ENCODE results near the gene NFKBIZ. TPM values are rescaled to one million over a fixed set of nuclear protein-coding genes. Genes with fewer than 3 reads are reported as not detected.
A peak's percentile ranks its signal among the peaks of the same experiment; 100 is the strongest.
"Not testable (repeated sequence)": the region's sequence is repeated elsewhere in the genome, so short reads cannot be mapped to it uniquely, and the experiment has no call there.

Gene NFKBIZ
- total RNA-seq, 1 donor from 2014 or later: 224 TPM

DNA sequence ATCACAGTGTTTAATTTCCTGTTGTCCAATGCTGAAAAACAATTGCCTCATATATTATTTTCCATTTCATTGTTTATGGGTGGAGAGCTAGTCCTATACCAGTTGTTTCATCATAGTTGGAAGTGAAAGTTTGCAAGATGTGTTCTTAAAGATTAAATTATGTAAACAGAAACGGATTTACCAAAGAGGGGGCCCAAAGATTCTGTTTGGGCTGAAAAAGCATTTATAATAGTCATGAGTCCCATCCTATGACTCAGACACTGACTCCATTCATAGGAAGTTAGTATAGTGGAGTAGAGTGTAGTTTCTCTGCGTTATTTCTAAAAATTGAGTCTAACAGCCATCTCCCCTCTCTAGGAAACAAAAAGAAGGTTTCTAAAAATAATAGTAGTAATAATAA lies 24.3 kb downstream of the NFKBIZ start:
- DNase-seq (ENCODE audit: low read depth): peak; percentile 16

DNA sequence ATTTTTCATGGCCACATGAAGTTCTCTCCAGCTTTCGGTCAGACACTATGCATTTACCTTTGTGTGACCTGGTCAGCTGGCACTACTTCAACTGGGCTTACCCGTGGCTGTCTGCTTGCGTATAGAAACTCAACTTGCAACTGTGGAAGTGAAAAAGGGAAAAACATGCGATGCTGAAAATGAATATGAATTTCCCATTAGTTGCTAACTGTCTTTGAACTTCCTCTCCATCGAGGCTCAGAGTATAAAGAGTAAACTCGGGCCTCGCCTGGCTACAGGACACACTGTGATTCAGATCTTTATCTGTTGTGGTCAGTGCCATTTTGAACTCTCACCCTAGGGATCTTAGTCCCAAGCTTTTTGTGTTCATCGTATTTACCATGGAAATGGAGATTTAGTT lies 26.8 kb downstream of the NFKBIZ start:
- DNase-seq (ENCODE audit: low read depth): no peak

DNA sequence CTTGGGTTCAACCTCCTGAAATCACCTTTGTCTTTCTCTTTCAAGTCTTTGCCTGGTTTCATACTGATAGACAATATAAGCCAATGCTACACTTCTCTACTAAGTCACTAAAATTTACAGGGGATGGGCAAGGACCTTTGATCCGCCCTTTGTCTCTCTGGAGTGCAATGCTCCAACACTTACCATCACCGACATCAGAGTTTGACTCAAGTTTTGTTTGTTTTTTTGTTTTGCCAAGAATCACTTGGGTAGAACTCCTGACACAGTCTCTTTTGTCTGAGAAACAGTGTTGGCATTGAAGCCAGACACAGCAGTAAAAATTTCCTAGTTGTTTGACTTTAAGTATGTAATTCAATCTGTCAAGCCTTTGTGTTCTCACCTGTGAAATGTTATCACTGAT lies 29.3 kb downstream of the NFKBIZ start:
- no peak for DNase-seq (ENCODE audit: low read depth)

DNA sequence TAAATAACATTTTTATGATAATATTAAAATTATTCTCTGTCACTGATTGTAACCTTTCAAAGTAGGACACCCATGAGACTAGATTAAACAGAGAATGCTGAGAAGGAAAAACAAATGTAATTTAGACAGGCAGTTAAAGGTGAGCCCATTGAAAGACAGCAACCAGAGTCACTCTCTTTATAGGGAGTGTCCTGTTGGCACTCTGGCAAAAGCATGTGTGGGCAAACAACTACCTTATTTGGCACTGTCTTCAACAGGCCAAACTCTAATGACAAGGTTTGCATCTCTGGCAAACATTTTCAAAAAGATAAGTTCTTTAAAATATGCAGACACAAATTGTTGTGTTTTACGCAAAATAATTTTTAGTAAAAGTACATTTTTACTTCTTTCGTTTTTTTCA lies 29.8 kb downstream of the NFKBIZ start:
- no peak for DNase-seq (ENCODE audit: low read depth)

DNA sequence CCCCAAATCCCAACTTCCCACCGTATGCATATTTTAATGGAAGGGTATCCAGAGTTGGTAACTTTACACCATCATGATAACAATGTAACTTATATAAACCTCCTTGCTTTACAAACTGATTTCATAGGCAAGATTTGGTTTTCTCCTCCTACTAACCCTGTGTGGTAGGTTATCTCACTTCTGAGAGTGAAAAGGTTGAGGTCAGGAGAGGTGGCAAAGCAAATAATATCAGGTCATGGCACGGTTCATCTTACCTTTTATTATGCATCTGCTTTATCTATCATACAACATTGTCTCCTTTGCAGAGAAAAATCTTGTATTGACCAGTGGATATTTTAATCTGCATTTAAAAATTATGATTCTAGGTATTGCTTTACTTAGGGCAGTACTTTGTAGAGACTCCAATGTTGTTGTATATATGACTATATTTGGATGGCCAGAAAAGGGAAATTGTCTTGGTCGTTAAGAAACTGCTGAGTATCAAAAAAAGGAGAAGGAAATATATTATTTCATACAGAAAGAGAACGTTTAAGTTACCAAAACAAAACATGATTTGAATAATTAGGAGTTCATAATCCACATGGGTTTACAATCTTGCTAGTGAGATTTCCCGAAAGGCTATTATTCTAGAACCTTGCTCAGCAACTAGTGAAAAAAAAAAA lies 30.4 kb downstream of the NFKBIZ start:
- DNase-seq (ENCODE audit: low read depth): no peak

DNA sequence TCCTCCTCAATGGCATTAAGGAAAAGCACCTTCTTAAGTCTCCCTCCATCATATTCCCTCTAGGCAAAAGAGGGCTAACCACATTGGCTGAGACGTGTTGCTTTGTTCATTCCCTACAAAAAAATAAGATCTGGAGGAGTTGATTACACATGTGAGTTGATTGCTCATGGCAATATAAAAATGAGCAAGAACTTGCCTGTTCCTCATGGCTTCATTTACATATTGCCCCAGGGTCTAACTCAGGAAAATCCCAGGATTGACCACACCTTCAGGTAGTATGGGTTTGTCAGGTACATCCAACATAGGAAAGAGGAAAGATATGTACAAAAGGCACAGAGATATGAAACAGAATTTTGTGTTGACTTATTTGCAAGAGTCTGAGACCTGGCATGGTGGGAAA lies 35.5 kb downstream of the NFKBIZ start:
- no peak for DNase-seq (ENCODE audit: low read depth)

DNA sequence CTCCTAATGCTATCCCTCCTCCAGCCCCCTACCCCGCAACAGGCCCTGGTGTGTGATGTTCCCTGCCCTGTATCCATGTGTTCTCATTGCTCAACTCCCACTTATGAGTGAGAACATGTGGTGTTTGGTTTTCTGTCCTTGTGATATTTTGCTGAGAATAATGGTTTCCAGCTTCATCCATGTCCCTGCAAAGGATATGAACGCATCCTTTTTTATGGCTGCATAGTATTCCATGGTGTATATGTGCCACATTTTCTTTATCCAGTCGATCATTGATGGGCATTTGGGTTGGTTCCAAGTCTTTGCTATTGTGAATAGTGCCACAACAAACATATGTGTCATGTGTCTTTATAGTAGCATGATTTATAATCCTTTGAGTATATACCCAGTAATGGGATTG lies 36.3 kb downstream of the NFKBIZ start:
- not testable (repeated sequence) for DNase-seq (ENCODE audit: low read depth)

DNA sequence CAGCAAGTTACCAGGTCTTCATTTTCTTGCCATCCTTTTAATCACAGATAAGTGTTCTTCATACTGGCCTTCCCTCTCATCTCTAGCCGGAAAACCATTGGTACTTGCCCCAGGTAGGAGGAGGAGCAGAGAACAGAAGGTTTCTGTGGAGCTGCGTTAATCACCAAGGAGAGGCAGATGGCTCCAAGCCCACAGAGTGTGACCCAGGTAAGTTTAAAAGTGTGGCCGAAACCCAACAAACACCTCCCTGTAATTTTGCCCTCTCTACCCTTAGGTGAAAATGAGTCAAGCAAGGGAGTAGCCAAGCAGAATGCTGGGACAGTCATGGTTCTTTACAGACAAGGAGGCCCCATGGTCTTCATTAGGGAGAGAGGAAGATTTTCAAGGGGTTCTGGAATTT lies 37.3 kb downstream of the NFKBIZ start:
- DNase-seq (ENCODE audit: low read depth): no peak

DNA sequence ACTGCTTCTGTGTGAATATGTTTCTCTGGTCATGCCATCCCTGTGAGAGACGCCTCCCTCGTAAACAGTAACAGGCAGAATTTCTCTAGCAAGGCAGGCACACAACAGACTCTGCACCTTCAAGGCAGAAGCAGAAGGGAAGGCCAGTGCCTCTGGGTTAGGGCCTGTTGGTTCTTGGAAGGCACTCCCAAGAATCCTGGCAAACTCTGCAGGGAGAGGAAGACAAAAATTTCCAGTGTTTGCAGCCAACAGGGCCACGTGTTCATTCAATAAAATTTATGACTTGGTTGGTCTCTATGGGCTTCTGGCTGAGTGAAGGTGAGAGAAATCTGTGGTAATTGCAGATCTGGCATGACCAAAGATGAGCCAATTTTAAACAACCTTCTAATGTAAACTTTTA lies 39.3 kb downstream of the NFKBIZ start:
- DNase-seq (ENCODE audit: low read depth): no peak

DNA sequence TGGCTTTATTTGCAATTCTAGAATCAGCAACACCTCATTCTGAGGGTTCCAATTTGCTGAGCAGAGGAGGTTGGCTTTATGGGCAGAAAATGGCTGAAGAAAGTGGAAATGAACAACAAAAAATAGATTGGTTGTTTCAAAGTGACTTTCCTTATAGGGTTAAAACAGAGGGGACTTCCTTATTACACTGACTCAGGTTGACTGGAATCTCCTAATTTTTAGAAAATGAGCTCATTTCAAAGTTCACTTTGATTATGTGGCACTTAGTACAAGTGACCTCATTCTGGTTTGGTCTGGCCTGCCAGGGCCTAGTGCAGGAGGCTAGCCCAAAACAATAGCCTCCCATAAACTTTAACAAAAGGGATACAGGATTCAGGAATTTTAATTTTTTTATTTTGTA lies 41.4 kb downstream of the NFKBIZ start:
- DNase-seq (ENCODE audit: low read depth): peak; percentile 94

DNA sequence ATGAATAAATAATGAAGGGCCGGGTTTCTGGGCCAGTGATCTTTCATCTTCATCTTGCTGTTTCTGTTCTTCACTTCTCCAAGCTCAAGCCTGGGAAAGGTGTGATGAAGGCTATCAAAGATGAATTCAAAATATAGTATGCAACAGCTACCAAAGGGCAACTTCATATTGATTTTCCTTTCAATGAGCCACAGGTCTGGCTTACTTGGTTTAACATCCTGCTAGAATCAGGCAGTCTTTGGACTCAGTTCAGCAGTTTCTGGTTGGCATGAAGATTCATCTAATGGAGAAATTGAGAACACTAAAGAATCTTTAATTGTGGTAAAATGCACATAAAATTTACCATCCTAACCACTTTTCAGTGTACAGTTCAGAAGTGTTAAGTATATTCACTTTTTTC lies 43.3 kb downstream of the NFKBIZ start:
- no peak for DNase-seq (ENCODE audit: low read depth)

DNA sequence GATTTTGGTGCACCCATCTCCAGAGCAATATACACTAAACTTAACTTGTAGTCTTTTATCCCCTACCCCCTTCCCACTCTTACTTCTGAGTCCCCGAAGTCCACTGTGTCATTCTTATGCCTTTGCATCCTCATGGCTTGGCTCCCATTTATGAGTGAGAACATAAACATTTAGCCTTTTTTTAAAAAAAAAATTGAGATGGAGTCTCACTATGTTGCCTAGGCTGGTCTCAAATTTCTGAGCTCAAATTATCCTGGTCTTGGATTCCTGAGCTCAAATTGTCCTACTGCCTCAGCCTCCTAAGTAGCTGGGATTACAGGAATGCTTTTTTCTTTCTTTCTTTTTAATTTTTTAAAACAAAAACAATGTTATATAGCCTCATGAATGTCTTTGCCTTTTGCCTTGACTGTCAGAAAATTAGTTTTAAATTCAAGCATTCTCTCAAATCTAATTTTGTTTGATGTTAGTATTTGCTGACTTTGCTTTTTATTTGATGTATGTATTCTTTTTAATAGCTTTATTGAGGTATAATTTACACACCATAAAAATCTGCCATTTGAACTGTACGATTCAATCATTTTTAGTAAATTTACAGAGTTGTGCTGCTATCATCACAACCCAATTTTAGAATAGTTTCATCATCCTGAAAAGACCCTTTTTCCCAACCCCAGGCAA lies 46.9 kb downstream of the NFKBIZ start:
- no peak for DNase-seq (ENCODE audit: low read depth)

DNA sequence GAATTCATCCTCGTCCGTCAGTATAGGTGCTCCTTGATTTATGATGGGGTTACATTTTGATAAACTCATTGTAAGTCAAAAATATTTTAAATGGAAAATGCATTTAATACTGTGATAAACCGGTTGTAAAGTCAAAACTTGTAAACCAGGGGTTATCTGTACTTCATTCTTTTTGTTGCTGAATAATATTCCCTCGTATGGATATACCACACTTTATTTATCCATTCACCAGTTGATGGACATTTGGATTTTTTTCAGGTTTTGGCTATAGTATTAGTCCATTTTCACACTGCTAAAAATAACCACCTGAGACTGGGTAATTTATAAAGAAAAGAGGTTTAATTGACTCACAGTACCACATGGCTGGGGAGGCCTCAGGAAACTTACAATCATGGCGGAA lies 47.7 kb downstream of the NFKBIZ start:
- DNase-seq (ENCODE audit: low read depth): no peak

DNA sequence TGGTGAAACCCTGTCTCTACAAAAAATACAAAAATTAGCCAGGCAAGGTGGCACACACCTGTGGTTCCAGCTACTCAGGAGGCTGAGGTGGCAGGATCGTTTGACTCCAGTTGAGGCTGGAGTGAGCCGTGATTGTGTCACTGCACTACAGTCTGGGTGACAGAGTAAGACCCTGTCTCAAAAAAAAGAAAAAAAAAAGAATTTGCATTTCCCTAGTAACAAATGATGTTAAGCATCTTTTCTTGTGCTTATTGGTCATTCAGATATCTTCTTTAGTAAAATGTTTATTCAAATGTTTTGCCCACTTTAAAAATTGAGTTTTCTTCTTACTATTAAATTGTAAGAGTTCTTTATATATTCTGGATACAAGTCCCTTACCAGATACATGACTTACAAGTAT lies 48.7 kb downstream of the NFKBIZ start:
- no peak for DNase-seq (ENCODE audit: low read depth)

DNA sequence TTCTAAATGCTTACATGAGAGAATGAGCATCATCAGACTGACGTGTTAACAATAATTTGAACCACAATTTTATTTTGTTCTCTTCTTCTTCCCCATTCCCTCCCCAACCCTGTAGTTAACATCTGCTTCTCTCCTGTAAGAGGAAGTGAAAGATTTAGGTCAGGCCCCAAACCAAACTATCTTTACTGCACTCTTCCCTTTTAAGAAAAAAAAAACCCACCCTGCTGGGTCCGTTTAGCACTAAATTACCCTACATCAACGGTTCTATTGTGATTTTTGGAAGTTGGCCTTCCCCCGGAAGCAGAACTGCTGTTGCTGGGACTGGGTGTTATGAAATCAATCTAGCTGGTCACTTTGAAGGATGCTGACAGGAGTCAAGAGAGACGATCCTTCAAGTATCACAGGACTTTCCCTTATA lies 49.4 kb downstream of the NFKBIZ start:
- no peak for DNase-seq (ENCODE audit: low read depth)

DNA sequence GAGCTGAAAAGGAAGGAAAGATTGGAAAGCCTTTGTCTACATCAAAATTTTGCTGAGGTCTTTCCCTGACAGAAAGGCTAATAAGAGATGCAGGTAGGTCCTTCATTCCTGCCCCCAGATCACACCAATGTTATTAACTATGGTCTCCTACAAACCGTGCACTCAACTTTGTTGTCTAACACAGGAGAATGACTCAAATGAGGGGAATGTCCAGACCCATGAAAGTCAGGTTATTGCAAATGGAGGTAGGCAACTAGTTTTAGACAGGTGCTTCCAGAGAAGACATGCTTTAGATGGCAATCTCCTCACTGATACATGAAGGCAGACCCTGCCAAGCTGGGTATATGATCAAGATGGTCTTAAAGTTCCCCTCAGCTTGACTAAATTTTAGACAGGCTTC lies 51.0 kb downstream of the NFKBIZ start:
- peak; percentile 57 for DNase-seq (ENCODE audit: low read depth)

DNA sequence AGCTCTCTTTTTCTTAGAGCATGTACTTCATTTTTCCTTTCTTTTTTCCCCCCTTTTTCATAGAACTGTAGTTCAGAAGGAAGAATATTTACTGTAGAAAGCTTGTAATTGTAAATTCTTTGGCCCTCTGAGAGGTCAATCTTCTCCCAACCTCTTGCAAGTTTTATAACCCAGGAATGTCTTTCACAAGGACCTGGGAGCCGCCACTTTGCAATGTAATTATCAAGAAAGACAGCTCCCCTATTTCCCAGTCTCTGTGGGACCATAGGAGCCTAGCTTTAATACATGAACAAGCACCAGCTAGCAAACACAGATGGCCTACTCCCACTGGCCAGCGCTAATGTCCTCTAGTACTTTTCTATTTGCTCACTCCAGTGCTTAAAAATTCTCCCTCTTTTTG lies 51.4 kb downstream of the NFKBIZ start:
- no peak for DNase-seq (ENCODE audit: low read depth)

DNA sequence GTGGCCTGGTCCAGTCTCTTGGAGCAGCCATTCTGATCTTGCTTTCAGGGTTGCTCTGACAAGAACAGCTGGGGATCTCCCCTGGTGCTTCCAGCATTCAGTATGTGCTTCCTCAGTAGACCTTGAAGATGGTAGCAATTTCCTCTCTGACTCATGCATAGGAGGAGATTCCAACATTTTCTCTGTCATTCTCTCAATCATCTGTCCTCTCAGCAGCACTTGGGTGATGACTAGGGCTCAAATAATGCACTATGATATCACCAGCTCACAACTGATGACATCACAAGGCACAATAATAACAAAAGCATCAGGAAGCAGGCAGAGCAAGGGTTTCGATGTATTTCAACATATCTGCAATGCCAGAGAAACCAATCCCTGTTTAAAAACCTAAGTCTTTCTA lies 52.7 kb downstream of the NFKBIZ start:
- DNase-seq (ENCODE audit: low read depth): peak; percentile 99

DNA sequence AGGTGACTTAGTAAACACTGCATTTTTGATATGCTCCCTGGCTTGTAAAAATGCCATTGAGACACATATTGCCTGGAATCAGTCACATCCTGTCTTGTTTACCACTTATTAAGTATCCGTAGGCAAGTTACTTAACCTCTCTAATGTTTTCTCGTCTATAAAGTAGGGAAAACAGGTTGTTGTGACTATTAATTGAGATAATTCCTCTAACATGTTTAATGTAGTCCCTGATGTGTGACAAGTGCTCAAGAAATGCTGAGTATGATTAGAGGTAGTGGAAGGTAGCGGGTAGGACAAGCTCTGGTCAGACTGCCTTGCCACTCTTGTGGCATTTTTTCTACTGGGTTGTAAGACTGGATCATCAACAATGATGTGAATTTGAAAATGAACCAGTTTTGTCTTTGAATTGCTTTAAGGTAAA lies 54.1 kb downstream of the NFKBIZ start:
- DNase-seq (ENCODE audit: low read depth): peak; percentile 91

DNA sequence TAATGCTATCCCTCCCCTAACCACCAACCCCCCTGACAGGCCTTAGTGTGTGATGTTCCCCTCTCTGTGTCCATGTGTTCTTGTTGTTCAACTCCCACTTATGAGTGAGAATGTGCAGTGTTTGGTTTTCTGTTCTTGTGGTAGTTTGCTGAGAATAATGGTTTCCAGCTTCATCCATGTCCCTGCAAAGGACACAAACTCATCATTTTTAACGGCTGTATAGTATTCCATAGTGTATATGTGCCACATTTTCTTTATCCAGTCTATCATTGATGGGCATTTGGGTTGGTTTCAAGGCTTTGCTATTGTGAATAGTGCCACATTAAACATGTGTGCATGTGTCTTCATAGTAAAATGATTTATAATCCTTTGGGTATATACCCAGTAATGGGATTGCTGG lies 56.3 kb downstream of the NFKBIZ start:
- DNase-seq (ENCODE audit: low read depth): not testable (repeated sequence)

Measured in renal cortical epithelial cell (primary cell).